HG03571 (cell line): Measurements from ENCODE around the gene LAMP5.

ENCODE experiments used
- ATAC-seq: cut with Tn5 transposase; IDR thresholded peaks from one replicate; pipeline ENCODE4 v1.9.1; 2021; ENCODE audit not compliant: unreplicated experiment

LAMP5 gene

GRCh38 chr20:9499126-9499899 is 15.1 kb upstream of the LAMP5 start:
- ATAC-seq: no peak

GRCh38 chr20:9500121-9500520 is 14.3 kb upstream of the LAMP5 start:
- no peak for ATAC-seq

GRCh38 chr20:9501473-9501872 is 12.9 kb upstream of the LAMP5 start:
- ATAC-seq: no peak

- ATAC-seq: no peak
These were observed 10.7 kb upstream of the LAMP5 start for GRCh38 chr20:9503526-9504245.

- ATAC-seq: no peak
These were observed 8.0 kb upstream of the LAMP5 start for GRCh38 chr20:9506280-9506821.

- ATAC-seq: no peak
These were observed 7.4 kb upstream of the LAMP5 start for GRCh38 chr20:9506964-9507369.

- ATAC-seq: no peak
These were observed 6.7 kb upstream of the LAMP5 start for GRCh38 chr20:9507544-9508239.

- no peak for ATAC-seq
These were observed 6.1 kb upstream of the LAMP5 start for GRCh38 chr20:9508240-9508661.

- no peak for ATAC-seq
These were observed 5.7 kb upstream of the LAMP5 start for GRCh38 chr20:9508696-9509178.

GRCh38 chr20:9509246-9509645 is 5.1 kb upstream of the LAMP5 start:
- no peak for ATAC-seq

GRCh38 chr20:9510911-9511310 is 3.5 kb upstream of the LAMP5 start:
- ATAC-seq: no peak

- ATAC-seq: no peak
These were observed 324 bp upstream of the LAMP5 start for GRCh38 chr20:9514072-9514460.

GRCh38 chr20:9515214-9515585 is 810 bp downstream of the LAMP5 start:
- no peak for ATAC-seq

- ATAC-seq: no peak
These were observed 1.4 kb downstream of the LAMP5 start for GRCh38 chr20:9515741-9516233.

GRCh38 chr20:9516234-9516871 is 2.0 kb downstream of the LAMP5 start:
- ATAC-seq: no peak

GRCh38 chr20:9517297-9518162 is 3.1 kb downstream of the LAMP5 start:
- no peak for ATAC-seq

- ATAC-seq: no peak
These were observed 4.3 kb downstream of the LAMP5 start for GRCh38 chr20:9518576-9519175.

GRCh38 chr20:9520086-9520485 is 5.7 kb downstream of the LAMP5 start:
- ATAC-seq: no peak

- no peak for ATAC-seq
These were observed 9.2 kb downstream of the LAMP5 start for GRCh38 chr20:9523636-9524035.
